SKM-1 treated with dmso at 0.1 percent for 144 hours (cell line): ENCODE results near the gene STX8.

Experiments used
- DNase-seq: peaks from one replicate; lab custom pipeline; 2025; ENCODE audit not compliant: unreplicated experiment; lab: John Stamatoyannopoulos, UW

The STX8 gene

GRCh38 chr17:9446528-9446927, 129.1 kb downstream of the STX8 start:
- no peak for DNase-seq

GRCh38 chr17:9445424-9445823, 130.2 kb downstream of the STX8 start:
- DNase-seq: no peak

- DNase-seq: no peak
Measured at GRCh38 chr17:9444687-9445086, 130.9 kb downstream of the STX8 start.

DNA sequence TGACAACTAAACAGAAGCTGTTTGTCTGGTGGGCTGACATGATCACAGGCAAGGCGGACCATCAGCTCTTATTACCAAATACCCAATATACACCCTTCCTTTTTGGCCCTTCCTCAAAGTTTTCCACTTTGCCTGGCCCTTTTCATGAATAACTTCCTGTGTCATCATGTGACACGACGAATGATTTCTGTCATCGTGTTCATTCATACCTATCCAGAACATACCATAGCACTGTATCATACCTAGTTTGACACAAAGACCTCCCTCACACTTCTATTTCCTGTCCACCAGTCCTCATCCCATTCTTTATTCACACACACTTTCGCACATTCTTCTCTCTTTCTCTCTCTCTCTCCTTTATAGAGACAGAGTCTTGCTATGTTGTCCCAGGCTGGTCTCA, 131.8 kb downstream of the STX8 start:
- DNase-seq: no peak

- DNase-seq: no peak
Measured at GRCh38 chr17:9439851-9440250, 135.8 kb downstream of the STX8 start.

DNA sequence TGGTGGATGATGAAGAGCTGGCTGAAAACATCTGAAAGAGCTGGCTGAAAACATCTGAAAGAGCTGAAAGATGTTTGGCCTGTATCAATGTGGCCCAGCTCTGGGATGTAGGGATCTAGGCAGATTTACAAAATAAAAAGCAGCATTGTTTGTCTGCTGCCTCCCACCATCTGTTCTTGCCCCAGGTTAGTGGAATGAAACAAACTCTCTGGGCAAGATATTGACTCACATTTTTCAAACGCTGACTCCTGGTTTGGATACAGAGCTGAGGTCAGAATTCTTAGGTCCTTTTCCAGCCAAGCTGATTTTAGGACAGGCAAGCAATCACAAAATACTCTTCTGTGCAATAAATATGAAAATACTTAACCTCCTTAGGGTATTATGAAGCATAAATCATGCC, 139.0 kb downstream of the STX8 start:
- no peak for DNase-seq

- no peak for DNase-seq
Measured at GRCh38 chr17:9435165-9435564, 140.5 kb downstream of the STX8 start.

- DNase-seq: no peak
Measured at GRCh38 chr17:9434642-9435057, 141.0 kb downstream of the STX8 start.

DNA sequence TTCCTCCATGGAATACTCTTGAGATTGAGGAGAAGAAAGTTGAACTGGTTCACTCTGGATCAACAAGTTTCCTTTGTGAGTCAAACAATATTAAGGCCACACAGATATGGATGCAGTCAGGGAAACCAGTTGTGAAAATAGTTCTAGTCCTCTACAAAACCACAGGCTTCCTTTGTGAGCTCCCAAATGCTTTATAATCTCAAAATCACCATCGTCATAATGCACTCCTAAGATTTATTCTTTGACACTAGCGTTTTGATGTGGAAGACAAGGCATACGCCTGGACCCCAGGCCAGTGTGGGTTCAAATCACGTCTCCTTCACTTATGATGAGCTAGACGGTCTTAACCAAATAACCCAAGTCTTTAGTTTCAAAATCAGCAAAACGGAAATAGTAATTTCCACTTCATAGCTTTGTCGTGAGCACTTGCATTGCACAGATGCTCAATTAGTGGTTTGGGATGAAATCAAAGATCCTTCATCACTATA, 142.6 kb downstream of the STX8 start:
- no peak for DNase-seq

GRCh38 chr17:9432134-9432885, 143.3 kb downstream of the STX8 start:
- DNase-seq: no peak

- no peak for DNase-seq
Measured at GRCh38 chr17:9431620-9432019, 144.0 kb downstream of the STX8 start.

DNA sequence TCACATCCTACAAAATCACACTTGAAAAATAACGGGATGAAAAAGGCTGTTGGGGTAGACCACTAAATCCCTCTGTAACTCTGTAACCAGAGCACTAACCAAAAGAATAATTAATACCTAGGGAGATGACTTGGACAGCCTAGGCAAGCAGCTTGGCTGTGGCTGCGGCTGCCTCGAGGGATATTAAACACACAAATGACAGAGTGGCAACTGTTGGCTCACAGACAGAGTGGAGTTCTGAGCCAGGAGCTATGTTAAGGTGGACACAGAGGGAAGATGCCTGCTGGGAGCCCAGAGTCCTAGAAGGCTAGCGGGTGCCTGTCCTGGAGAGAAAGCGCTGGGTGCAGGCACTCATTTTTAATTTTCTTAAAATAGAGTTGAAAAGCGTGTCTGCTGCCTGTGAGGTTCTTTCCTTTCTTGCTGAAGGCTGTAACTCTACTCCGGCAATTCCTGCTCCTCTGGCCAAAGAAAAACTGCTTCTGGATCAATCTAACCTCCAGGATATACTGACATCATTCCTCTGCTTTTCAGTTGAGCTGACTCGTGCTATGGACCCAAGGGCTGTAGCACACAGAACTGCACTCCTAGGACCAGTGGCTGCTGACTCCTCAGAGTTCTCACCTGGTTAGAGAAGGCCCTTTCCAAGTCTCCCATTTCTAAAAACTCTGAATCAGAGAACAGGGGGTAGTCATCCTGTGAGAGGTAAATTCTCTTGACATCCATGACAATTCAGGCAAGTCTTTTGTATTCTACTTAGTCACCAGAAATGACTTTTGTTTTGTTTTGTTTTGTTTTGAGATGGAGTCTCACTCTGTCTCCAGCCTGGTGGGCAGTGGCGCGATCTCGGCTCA, 147.9 kb downstream of the STX8 start:
- no peak for DNase-seq

DNA sequence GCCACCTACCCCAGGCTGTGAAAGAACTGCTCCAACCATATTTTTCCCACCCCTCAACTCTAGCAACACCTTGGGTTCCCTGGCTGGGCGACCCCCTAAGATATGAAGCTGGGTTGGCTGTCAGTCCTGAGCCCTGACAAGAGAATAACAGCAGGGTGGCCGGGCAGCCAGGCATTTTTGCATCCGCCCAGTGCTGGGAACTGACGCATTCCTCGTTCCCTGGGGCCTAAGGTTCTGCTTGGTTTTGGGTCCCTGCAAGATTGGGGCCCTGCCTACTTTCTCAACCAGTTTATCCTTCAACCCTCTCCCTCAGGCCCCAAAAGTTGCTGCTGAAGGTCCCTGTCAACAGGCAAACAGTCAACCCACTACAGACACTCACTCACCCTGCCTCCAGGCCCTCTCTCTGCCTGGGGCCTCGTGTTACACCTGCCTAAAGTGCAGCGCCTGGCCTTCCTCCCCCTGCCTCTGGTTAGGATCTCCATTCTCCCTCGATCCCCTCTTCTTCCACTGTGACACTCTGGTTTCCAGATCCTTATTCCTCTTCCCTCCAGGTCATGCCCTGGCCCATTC, 151.5 kb downstream of the STX8 start:
- no peak for DNase-seq

DNA sequence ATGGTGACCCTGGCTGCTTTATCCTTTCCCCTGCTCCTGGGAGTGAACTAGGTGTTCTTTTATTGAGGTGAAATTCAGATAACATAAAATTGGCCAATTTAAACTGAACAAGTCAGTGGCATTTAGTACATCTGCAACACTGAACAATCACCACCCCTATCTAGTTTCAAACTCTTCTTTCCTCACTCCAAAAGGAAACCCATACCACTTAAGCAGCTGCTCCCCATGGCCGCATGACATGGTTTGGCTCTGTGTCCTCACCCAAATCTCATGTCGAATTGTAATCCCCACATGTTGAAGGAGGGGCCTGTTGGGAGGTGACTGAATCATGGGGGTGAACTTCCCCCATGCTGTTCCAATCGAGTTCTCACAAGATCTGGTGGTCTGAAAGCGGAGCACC, 154.1 kb downstream of the STX8 start:
- no peak for DNase-seq

DNA sequence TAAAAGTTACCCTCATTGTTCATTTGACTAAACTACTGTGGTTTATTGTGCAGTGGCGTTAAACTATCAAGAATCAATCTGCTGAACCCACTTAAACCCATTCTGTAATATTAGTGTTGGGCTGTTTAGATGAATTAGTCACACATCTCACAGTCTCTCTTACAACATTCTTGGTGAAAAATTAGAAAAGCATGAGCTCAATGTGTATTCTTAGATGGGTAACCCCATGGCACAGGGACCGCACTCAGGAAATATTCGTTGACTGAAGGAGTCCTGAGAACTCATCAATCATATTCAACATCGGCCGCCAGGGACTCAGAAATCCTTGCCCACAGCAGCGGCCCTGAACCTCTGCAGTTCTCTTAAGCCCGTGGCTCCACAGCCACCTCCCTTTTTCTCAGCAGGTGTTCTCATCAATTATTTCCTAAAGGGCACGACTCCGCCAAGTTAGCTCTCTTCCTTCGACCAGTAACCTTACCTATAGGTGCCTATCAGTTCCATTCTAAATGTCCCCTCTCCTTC, 155.6 kb downstream of the STX8 start:
- DNase-seq: no peak

GRCh38 chr17:9414471-9414870, 161.1 kb downstream of the STX8 start:
- no peak for DNase-seq

- no peak for DNase-seq
Measured at GRCh38 chr17:9410737-9411136, 164.9 kb downstream of the STX8 start.

GRCh38 chr17:9410301-9410700, 165.3 kb downstream of the STX8 start:
- DNase-seq: no peak

GRCh38 chr17:9409878-9410277, 165.7 kb downstream of the STX8 start:
- no peak for DNase-seq

GRCh38 chr17:9408868-9409829, 166.5 kb downstream of the STX8 start:
- no peak for DNase-seq
